B cell (primary cell): ENCODE measurements around the gene PGM1.

Experiments
- CTCF ChIP-seq: fragments of 200-600 bp; IDR thresholded peaks from one replicate; pipeline ENCODE4 v1.8.0; 2022; ENCODE audit warnings: antibody characterized with exemption, mild to moderate bottlenecking
- EZH2 ChIP-seq: IDR thresholded peaks from 2 replicates; pipeline ENCODE4 v1.6.1; 2012; ENCODE audit warnings: borderline replicate concordance, low read depth, mild to moderate bottlenecking, moderate library complexity, low read length; ENCODE audit not compliant: insufficient read depth, poor library complexity, severe bottlenecking

- TF ChIP-seq EZH2 (no peak), CTCF (no peak)
These were observed 72.6 kb downstream of the PGM1 start for GRCh38 chr1:63665824-63666223.
